Endothelial cell of umbilical vein (primary cell): ENCODE measurements around the gene SUOX. TPM values are rescaled to one million over a fixed set of nuclear protein-coding genes. Genes with fewer than 3 reads are reported as not detected.

Experiments
- BruUV-seq: library from RNA; stranded (reverse); fragments of 400-500 nt; replicated peaks from 2 replicates; lab custom pipeline; 2021; lab: Mats Ljungman, UMichigan
- CTCF ChIA-PET: fragments of 300-600, 350-600 bp; sonication (Branson Sonifier 250); formaldehyde crosslinking; loops from one replicate; lab custom pipeline; 2021; ENCODE audit warnings: antibody characterized with exemption, inconsistent platforms; lab: Charles Lee
- POLR2A ChIA-PET: fragments of 300-600, 350-600 bp; sonication (Branson Sonifier 250); formaldehyde crosslinking; loops from one replicate; lab custom pipeline; 2021; ENCODE audit warnings: antibody characterized with exemption, inconsistent platforms; lab: Charles Lee
- DNase-seq: peaks from one replicate; pipeline ENCODE4 v3.0.0-alpha.2; 2011; ENCODE audit warnings: low read depth, low spot score
- FAIRE-seq: peaks from 2 replicates; lab custom pipeline; 2011; peaks lifted over from hg19 to GRCh38; lab: Jason Lieb, UNC
- H2AFZ ChIP-seq: 2 replicates; pipeline ENCODE4 v1.6.0; 2012; ENCODE audit warnings: low read depth, low read length, control low read depth, inconsistent platforms
- H3K27ac ChIP-seq: 2 replicates; pipeline ENCODE4 v1.5.1; 2011; ENCODE audit warnings: low read depth, mild to moderate bottlenecking, control low read depth, low read length, moderate library complexity; ENCODE audit not compliant: insufficient read depth
- H3K27me3 ChIP-seq, 2 experiments: 2 replicates each; pipeline versions ENCODE4 v1.6.0 to v1.6.1; 2011; ENCODE audit warnings: low read length in 2 of 2, mixed read lengths in 1 of 2; ENCODE audit not compliant: control insufficient read depth in 2 of 2, insufficient read depth in 2 of 2
- H3K36me3 ChIP-seq, 2 experiments: 2 replicates in 1 of 2; 3 replicates in 1 of 2; pipeline ENCODE4 v1.5.1; 2011; ENCODE audit warnings: low read length in 2 of 2, mild to moderate bottlenecking in 1 of 2, moderate library complexity in 1 of 2; ENCODE audit not compliant: control insufficient read depth in 2 of 2, insufficient read depth in 2 of 2; ENCODE audit errors: extremely low read depth in 1 of 2
- H3K4me1 ChIP-seq: 3 replicates; pipeline ENCODE4 v1.5.1; 2011; ENCODE audit warnings: mild to moderate bottlenecking, low read length; ENCODE audit not compliant: control insufficient read depth, insufficient read depth; ENCODE audit errors: extremely low read depth
- H3K4me2 ChIP-seq: 2 replicates; pipeline ENCODE4 v1.6.1; 2011; ENCODE audit warnings: low read length, control low read depth, mixed read lengths; ENCODE audit not compliant: insufficient read depth
- H3K4me3 ChIP-seq, 3 experiments: fragments of 200-600 bp in 1 of 3; sonication (generic), shearing (Covaris generic) in 1 of 3; replicated peaks in 1 of 3; 2 replicates each; pipeline ENCODE4 v1.5.1; 2011 to 2016; ENCODE audit warnings: control low read depth in 3 of 3, low read length in 3 of 3, mild to moderate bottlenecking in 2 of 3, inconsistent platforms in 1 of 3, low read depth in 1 of 3, moderate library complexity in 1 of 3; ENCODE audit not compliant: insufficient read depth in 1 of 3
- H3K79me2 ChIP-seq: 2 replicates; pipeline ENCODE4 v1.6.0; 2012; ENCODE audit warnings: low read length, inconsistent platforms; ENCODE audit not compliant: control insufficient read depth, insufficient read depth
- H3K9ac ChIP-seq: replicated peaks from 2 replicates; pipeline ENCODE3; 2011; ENCODE audit warnings: low read length, control low read depth; ENCODE audit not compliant: insufficient read depth; ENCODE audit errors: extremely low read depth
- H3K9me1 ChIP-seq: replicated peaks from 3 replicates; pipeline ENCODE4 v1.6.0; 2011; ENCODE audit warnings: mild to moderate bottlenecking, low read length; ENCODE audit not compliant: control insufficient read depth, insufficient read depth; ENCODE audit errors: extremely low read depth
- H3K9me3 ChIP-seq: replicated peaks from 2 replicates; pipeline ENCODE4 v1.5.1; 2012; ENCODE audit warnings: low read length, inconsistent platforms; ENCODE audit not compliant: control insufficient read depth, insufficient read depth
- H4K20me1 ChIP-seq: replicated peaks from 2 replicates; pipeline ENCODE3; 2011; ENCODE audit warnings: mild to moderate bottlenecking, low read length; ENCODE audit not compliant: control insufficient read depth, insufficient read depth; ENCODE audit errors: extremely low read depth
- EZH2 ChIP-seq: IDR thresholded peaks from 2 replicates; pipeline ENCODE4 v1.6.1; 2012; ENCODE audit warnings: borderline replicate concordance, low read depth, mild to moderate bottlenecking, moderate library complexity, low read length, inconsistent platforms; ENCODE audit not compliant: severe bottlenecking
- FOS ChIP-seq: IDR thresholded peaks from 2 replicates; pipeline ENCODE4 v1.6.1; 2011; ENCODE audit warnings: mild to moderate bottlenecking, low read length, moderate library complexity, borderline replicate concordance; ENCODE audit not compliant: insufficient read depth
- GATA2 ChIP-seq: IDR thresholded peaks from 2 replicates; pipeline ENCODE4 v1.7.0; 2011; ENCODE audit warnings: low read depth, mild to moderate bottlenecking, moderate library complexity, mixed read lengths, low read length; ENCODE audit not compliant: insufficient read length, insufficient read depth
- JUN ChIP-seq: IDR thresholded peaks from 2 replicates; pipeline ENCODE4 v1.6.1; 2011; ENCODE audit warnings: borderline replicate concordance, low read depth; ENCODE audit not compliant: insufficient read length, insufficient read depth
- MYC ChIP-seq: IDR thresholded peaks from one replicate; pipeline ENCODE4 v1.6.1; 2011; ENCODE audit warnings: mild to moderate bottlenecking, low read depth, low read length
- POLR2A ChIP-seq: IDR thresholded peaks from 2 replicates; pipeline ENCODE4 v1.6.1; 2012; ENCODE audit warnings: low read depth, mild to moderate bottlenecking, control low read depth, low read length
- POLR2AphosphoS5 ChIP-seq: IDR thresholded peaks from 2 replicates; pipeline ENCODE4 v1.6.1; 2012; ENCODE audit warnings: low read depth, mild to moderate bottlenecking, control low read depth, low read length, moderate library complexity; ENCODE audit not compliant: insufficient read depth
- dilution Hi-C: fragments of 300-500 bp; cut with MboI; formaldehyde crosslinking; loops from one replicate; pipeline ENCODE4 v1.15.0; 2019; ENCODE audit warnings: low sequenced_read_pairs; ENCODE audit not compliant: extremely low pct_ligation_motif_present
- intact Hi-C: fragments of 100-400 bp; cut with micrococcal nuclease; formaldehyde crosslinking; loops from one replicate; pipeline ENCODE4 v1.10.0; 2022
- polyA plus RNA-seq, 4 experiments: library from polyadenylated mRNA; depleted of rRNA in 3 of 4; stranded (reverse) in 3 of 4; unstranded in 1 of 4; fragments of >200 nt; gene quantifications; 2 replicates each; pipeline versions ENCODE4 v1.2.1 to v1.2.3, GENCODE V29; 2011 to 2012; ENCODE audit warnings: missing spikeins in 1 of 4
- total RNA-seq: library from RNA; stranded (reverse); gene quantifications from 2 replicates; pipeline ENCODE4 v1.2.3, GENCODE V29; 2021
- TF ChIP-seq, protein P1 (sequence below), 2 donors: IDR thresholded peaks; 1 replicate in 1 of 2; 2 replicates in 1 of 2; pipeline ENCODE4 v1.5.1; 2011; ENCODE audit warnings: low read length in 2 of 2, mild to moderate bottlenecking in 2 of 2, moderate library complexity in 2 of 2, control low read depth in 1 of 2, inconsistent platforms in 1 of 2, low read depth in 1 of 2; ENCODE audit not compliant: insufficient read depth in 1 of 2; ENCODE audit errors: extremely low read depth in 1 of 2
- TF ChIP-seq, protein P2 (sequence below): IDR thresholded peaks from 2 replicates; pipeline ENCODE4 v1.6.1; 2011; ENCODE audit not compliant: insufficient read depth, insufficient read length

The SUOX gene
- total and polyA plus RNA-seq, 2 donors (not counting 3 experiments of a cell fraction or from before 2014, with no cell fraction given) = 24.3 to 31.4 TPM

DNA sequence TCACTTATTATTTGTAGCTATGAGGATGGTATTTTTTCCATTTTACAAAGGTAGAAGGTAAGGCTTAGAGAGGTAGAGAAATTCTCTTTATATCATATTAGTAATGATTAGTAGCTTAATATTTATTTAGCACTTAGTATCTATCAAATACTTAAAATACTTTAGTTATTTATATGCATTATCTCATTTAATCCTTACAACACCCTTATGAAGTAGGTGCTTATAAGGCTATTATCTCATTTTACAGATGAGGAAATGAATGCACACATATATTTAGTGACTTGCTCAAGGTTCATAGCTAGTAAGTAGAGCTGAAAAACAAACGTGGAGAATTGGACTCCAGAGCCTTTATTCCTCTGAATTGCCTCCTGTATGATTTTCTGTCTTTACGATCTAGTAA lies 12.2 kb upstream of the SUOX start:
- POLR2A ChIA-PET = interaction anchor here (3.4 kb wide), 1 partner anchor 11 kb away, joined by 18 read pairs; the partner anchor contains the start of gene RAB5B
- Histone ChIP-seq H3K79me2 (peaks cover 9% of the 10 kb centered on the region), H2AFZ (no peak overlapping the region), H3K9me3 (no peaks in the 10 kb centered on the region), H3K36me3 (peaks cover 14 to 18% of the 10 kb centered on the region in 2 experiments), H3K4me1 (no peaks in the 10 kb centered on the region), H3K4me3 (no peak overlapping the region), H3K4me2 (no peak overlapping the region), H4K20me1 (no peaks in the 10 kb centered on the region), H3K27ac (no peak overlapping the region), H3K9me1 (no peaks in the 10 kb centered on the region), H3K27me3 (no peaks in the 10 kb centered on the region), H3K9ac (no peak overlapping the region)
- BruUV-seq = no TSS peak
- TF ChIP-seq POLR2AphosphoS5 (no peak), EZH2 (no peak), MYC (no peak)
- no peak for DNase-seq
- CTCF ChIA-PET = interaction anchor here (0.9 to 3.1 kb wide), 4 partner anchors 10 to 45 kb away, joined by 3 to 20 read pairs (median 12); partner anchors contain the start of gene SUOX
- dilution Hi-C loops = loop anchor here (10.0 kb wide), 1 partner anchor 230 kb away; no protein-coding TSS in a partner anchor
- intact Hi-C loops = no loop called here
- no peak for FAIRE-seq

DNA sequence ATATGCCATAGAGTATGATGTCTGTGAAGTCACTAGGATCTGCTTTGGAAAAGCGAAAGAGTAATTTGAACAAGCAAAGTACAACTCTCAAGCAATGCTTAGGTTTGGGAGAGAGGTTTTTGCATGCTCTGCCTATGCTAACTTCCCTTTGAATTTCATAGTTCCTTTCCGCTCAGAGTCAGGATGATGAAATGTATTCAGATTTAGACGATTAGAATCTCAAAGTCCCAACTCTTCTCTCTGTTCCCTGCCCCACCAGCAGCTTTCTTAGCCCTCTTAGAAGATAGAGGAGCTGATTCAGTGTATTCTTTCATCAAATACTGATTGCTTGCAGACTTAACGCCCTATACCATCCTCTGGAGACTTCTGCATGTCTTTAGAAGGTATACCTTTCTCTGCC lies 11.7 kb upstream of the SUOX start:
- H3K79me2 ChIP-seq = peaks cover 9% of the 10 kb centered on the region
- H3K4me2 ChIP-seq = no peak overlapping the region
- H4K20me1 ChIP-seq = no peaks in the 10 kb centered on the region
- dilution Hi-C loops = loop anchor here (10.0 kb wide), 1 partner anchor 231 kb away; no protein-coding TSS in a partner anchor
- DNase-seq = no peak
- no peak for FAIRE-seq
- H3K36me3 ChIP-seq = peaks cover 15 to 17% of the 10 kb centered on the region in 2 experiments
- no peaks in the 10 kb centered on the region for H3K9me1 ChIP-seq
- TF ChIP-seq POLR2A (no peak), JUN (no peak), MYC (no peak), GATA2 (no peak), POLR2AphosphoS5 (no peak), FOS (no peak), EZH2 (no peak)
- TF ChIP-seq, protein P1, sequence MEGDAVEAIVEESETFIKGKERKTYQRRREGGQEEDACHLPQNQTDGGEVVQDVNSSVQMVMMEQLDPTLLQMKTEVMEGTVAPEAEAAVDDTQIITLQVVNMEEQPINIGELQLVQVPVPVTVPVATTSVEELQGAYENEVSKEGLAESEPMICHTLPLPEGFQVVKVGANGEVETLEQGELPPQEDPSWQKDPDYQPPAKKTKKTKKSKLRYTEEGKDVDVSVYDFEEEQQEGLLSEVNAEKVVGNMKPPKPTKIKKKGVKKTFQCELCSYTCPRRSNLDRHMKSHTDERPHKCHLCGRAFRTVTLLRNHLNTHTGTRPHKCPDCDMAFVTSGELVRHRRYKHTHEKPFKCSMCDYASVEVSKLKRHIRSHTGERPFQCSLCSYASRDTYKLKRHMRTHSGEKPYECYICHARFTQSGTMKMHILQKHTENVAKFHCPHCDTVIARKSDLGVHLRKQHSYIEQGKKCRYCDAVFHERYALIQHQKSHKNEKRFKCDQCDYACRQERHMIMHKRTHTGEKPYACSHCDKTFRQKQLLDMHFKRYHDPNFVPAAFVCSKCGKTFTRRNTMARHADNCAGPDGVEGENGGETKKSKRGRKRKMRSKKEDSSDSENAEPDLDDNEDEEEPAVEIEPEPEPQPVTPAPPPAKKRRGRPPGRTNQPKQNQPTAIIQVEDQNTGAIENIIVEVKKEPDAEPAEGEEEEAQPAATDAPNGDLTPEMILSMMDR (IDR thresholded peaks at IDR 0.05; ENCODE audit: extremely low read depth in 1 of 2, insufficient read depth in 1 of 2, low read depth in 1 of 2, low read length in 2 of 2) = no peak
- TF ChIP-seq, protein P2, sequence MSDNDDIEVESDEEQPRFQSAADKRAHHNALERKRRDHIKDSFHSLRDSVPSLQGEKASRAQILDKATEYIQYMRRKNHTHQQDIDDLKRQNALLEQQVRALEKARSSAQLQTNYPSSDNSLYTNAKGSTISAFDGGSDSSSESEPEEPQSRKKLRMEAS = no peak
- H2AFZ ChIP-seq = no peak overlapping the region
- no peak overlapping the region for H3K4me3 ChIP-seq
- CTCF ChIA-PET = interaction anchor here (1.0 to 3.1 kb wide), 5 partner anchors 10 to 247 kb away, joined by 3 to 20 read pairs (median 6); no protein-coding TSS in a partner anchor
- no peaks in the 10 kb centered on the region for H3K4me1 ChIP-seq
- intact Hi-C loops = no loop called here
- BruUV-seq = no TSS peak
- no peaks in the 10 kb centered on the region for H3K27me3 ChIP-seq
- H3K9ac ChIP-seq = no peak overlapping the region
- H3K9me3 ChIP-seq = no peaks in the 10 kb centered on the region
- H3K27ac ChIP-seq = no peak overlapping the region
- POLR2A ChIA-PET = interaction anchor here (1.2 kb wide), 1 partner anchor 12 kb away, joined by 3 read pairs; the partner anchor contains the start of gene RAB5B
